NCI-H146 (cell line): ENCODE measurements around the gene CFAP57.

Experiments
- DNase-seq: peaks from one replicate; lab custom pipeline; 2025; lab: John Stamatoyannopoulos, UW

CFAP57 gene

GRCh38 chr1:43255438-43256210, 83.5 kb downstream of the CFAP57 start:
- no peak for DNase-seq

GRCh38 chr1:43256675-43257570, 84.8 kb downstream of the CFAP57 start:
- no peak for DNase-seq

- DNase-seq: no peak
Observed at GRCh38 chr1:43258370-43258769, 86.2 kb downstream of the CFAP57 start.

GRCh38 chr1:43265431-43265830, 93.3 kb downstream of the CFAP57 start:
- DNase-seq: no peak

GRCh38 chr1:43266881-43267280, 94.8 kb downstream of the CFAP57 start:
- no peak for DNase-seq

GRCh38 chr1:43267291-43267805, 95.2 kb downstream of the CFAP57 start:
- no peak for DNase-seq

- DNase-seq: no peak
Observed at GRCh38 chr1:43267818-43268425, 95.8 kb downstream of the CFAP57 start.

GRCh38 chr1:43269627-43270375, 97.7 kb downstream of the CFAP57 start, which contains the start of gene TMEM125:
Gene TMEM125, plus strand, starts transcription at chr1:43269983. Its CDS starts 2,740 bp downstream, at chr1:43272723.
- DNase-seq: no peak

GRCh38 chr1:43270421-43271095, 98.4 kb downstream of the CFAP57 start:
- DNase-seq: peak; percentile 87

- DNase-seq: no peak
Observed at GRCh38 chr1:43271186-43272118, 99.3 kb downstream of the CFAP57 start.

- no peak for DNase-seq
Observed at GRCh38 chr1:43272161-43272560, 100.0 kb downstream of the CFAP57 start.

GRCh38 chr1:43272576-43273571, 100.7 kb downstream of the CFAP57 start:
- no peak for DNase-seq

GRCh38 chr1:43273708-43274107, 101.6 kb downstream of the CFAP57 start:
- no peak for DNase-seq

GRCh38 chr1:43274125-43274803, 102.1 kb downstream of the CFAP57 start:
- no peak for DNase-seq

- no peak for DNase-seq
Observed at GRCh38 chr1:43274804-43275180, 102.7 kb downstream of the CFAP57 start.

- no peak for DNase-seq
Observed at GRCh38 chr1:43275826-43276620, 103.9 kb downstream of the CFAP57 start.

GRCh38 chr1:43276673-43277072, 104.5 kb downstream of the CFAP57 start:
- DNase-seq: no peak
